Anterior cingulate cortex (tissue), 58 donors: ENCODE results near the gene RHNO1.

Experiments used
- DNase-seq, 58 donors: peaks; one replicate each; lab custom pipeline; 2025; lab: John Stamatoyannopoulos, UW

RHNO1 gene

DNA sequence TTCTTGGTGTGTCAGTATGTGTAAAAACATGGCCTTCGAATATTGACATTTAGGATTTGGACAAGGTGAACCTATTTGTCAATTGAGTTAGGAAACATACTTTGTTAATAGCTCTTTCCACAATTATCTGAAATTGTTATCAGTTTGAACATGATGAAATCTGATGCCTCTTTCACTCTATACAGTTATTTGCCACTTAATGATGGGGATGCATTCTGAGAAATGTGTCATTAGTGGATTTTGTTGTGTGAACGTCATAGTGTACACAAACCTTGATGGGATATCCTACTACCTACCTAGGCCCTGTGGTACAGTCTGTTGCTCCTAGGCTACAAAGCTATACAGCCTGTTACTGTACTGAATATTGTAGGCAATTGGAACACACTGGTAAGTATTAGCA lies 18.5 kb downstream of the RHNO1 start:
- no peak for DNase-seq

DNA sequence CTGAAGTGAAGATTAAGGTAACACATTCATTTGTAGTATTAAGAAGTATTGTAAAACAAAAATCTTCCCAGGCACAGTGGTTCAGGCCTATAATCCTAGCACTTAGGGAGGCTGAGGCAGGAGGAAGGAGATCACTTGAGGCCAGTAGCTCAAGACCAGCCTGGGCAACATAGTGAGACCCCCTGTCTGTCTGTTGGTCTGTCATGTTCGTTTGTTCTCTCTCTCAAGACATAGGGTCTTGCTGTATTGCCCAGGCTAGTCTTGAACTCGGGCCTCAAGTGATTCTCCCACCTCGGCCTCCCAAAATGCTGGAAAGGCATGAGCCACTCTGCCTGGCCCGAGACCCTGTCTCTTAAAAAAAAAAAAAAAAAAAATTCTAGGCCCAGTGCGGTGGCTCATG lies 20.4 kb downstream of the RHNO1 start:
- DNase-seq, result no peak

DNA sequence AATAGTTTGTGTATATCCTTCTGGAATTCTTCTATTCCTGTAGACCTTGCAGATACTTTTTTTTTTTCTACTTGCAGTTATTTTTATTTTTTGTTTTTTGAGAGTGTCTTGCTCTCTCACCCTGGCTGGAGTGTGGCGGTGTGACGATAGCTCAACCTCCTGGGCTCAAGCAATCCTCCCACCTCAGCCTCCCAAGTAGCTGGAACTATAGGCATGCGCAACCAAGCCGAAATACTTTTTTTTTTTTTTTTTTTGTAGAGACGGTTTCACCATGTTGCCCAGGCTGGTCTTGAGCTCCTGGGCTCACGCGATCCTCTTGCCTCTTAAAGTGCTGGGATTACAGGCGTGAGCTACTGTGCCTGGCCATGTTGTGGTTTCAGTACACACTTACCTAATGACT lies 23.6 kb downstream of the RHNO1 start:
- no peak for DNase-seq

DNA sequence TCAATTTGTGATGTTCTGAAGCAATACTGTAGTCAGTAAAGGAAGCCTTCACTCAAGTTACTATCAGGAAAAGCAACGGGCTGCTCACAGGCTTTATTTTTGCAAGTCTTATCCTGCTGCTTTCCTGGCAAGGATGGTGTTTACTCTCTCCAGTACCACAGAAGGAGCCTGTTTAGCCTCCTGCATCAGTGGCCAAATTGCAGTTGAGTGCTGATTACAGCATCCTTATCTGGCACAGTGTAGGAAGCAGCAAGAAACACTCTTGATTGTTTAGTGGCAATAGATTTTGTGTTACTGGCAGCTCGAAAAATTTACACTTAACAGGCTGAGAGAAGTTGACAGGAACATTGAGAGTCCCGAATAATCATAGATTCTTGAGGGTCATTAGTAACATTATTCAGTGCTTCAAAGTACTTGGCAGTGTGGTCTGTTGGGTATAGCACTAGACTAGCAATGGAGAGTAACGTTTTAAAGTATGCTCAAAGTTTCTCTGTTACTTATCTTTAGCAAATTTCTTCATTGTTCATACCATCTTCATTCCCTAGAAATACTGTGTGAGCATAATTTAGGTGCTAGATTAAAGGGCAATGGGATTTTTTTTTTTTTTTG lies 25.4 kb downstream of the RHNO1 start:
- peak in 44 of 58 donors; percentile 4 to 86 (median 30) for DNase-seq

DNA sequence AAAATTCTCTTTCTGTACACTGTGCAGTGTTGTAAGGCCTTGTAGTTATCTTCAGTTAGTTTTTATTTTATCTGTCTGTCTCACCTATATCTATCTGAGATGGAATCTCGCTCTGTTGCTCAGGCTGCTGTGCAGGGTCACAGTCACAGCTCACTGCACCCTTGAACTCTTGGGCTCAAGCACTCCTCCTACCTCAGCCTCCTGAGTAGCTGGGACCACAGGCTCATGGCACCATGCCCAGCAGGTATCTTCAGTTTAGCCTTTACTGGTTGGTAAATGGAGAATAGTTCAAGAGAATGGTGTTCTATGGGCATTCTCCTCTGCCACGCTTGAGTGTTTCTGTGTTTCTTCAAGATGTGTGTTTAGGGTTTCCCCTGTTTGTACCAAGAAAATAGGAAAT lies 27.2 kb downstream of the RHNO1 start:
- DNase-seq, result no peak

DNA sequence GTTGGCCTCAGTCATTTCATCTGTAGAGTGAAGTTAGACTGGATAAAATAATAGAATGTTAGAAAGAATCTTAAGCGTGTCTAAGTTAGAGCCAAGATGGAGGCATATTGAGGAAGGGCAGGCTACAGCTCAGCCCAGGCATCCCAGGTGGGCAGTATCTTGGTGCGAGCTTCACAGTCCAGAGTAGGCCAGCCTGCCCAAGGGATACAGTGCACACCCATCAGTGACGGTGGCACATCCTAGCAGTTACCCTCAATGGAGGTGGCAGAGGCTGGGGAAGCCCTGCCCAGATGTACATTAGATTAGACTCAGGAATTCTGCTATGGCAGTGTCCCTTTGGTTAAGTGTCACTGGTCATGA lies 35.2 kb downstream of the RHNO1 start:
- no peak for DNase-seq

DNA sequence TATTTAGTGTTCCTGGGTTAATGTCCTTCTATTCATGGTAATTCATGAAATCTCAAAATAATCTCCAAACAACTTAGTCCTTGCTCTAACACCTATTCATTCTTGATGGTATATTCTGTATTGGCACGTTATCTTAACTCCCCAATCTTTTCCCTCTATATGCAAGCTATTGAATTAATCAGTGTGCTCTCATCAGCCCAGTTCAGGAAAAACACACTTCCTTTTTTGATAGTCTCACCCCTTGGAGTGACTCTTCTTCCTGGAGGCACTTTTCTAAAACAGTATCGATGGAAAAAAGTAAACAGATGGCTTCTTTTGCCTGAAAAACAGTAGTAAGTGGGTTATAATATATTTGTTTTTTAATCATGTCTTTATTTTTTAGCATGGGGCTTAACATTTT lies 42.2 kb downstream of the RHNO1 start:
- no peak for DNase-seq

DNA sequence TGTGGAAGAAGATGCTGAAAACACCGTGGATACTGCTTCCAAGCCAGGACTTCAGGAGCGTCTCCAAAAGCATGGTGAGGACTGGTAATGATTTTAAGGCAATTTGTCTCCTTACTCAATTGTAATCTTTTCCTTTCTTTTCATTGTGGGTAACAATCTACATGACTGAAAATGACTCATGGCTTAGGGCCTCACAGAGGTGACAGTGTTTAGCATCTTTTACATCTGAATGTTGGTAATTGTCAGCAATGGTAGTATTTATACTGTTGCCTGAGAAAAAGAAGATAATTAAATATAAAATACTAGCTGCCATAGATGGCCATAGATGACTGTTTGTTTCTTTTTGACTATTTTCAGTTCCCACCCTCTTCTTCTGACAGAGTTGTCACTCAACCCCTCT lies 45.3 kb downstream of the RHNO1 start:
- DNase-seq, result no peak

DNA sequence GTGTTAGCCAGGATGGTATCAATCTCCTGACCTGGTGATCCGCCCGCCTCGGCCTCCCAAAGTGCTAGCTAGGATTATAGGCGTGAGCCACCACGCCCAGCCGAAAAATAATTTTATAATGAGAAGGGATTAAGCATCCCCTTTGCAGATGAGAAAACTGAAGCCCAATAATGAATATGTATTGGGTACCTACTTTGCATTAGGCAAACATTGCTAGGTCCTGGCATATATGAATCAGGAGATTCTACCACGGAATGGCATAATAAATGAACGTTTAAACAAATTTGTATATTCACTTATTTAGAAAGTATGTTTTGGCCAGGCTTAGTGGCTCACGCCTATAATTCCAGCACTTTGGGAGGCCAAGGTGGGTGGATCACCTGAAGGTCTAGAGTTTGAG lies 46.0 kb downstream of the RHNO1 start:
- no peak for DNase-seq

DNA sequence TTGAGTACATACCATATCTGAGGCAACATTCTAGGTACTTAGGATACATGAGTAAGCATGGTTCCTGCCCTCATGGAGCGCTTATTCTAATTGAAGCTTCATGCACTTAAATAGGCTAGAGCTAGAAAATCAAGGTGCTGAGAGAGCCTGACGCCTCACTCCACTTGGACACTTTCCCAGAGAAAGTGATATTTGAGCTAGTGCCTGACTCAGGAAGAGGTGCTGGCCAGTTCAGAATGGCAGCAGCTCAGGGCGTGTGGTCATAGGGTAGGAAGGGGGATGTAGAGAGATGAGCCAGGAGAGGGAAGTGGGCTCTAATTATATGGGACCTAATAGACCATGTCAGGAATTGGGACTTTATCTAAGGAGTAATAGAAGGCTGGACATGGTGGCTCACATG lies 47.0 kb downstream of the RHNO1 start:
- DNase-seq, result no peak

DNA sequence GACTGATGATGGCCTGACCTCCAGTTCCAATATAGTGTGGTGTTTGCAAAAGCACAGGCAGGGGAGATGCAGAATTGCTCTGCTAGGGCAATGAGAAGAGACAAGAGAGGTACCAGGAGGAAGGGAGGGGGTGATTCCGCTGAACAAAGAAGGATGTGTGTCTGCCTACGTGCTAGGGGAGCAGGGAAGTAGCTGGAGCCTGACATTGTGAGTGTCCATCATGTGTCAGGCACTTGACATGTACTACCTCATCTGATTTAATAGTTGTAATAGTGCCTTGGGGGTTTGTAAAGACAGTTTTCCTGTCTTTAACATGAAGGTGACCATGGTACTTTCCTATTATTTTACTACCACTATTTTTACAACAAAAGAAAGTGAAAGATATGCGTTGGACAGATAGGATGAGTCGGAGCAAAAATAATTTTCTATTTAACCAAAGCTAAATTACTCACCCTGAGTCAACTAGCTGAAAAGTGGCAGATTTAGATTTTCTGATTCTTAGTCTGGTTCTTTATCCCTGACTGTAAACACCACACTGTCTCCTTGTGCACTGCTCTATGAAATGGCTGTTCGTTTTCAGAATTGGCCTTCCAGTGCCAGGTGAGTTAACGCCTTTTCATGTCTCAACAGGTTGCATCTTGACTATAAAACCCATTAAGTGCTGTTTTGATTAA lies 48.4 kb downstream of the RHNO1 start:
- DNase-seq, result peak in 1 of 58 donors; percentile 18

DNA sequence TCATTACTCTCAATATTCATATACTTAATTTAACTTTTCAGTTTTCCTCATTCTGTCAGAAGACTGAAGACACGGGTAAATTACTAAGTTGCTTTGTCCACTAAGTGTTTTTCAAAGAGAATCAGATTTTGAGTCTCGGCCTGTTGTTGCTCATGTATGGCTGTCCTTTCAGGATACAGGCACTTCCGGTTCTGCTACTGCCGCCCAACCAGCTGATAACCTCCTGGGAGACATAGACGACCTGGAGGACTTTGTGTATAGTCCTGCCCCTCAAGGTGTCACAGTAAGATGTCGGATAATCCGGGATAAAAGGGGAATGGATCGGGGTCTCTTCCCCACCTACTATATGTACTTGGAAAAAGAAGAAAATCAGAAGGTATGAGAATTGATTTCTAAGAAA lies 53.8 kb downstream of the RHNO1 start:
- DNase-seq, result no peak

DNA sequence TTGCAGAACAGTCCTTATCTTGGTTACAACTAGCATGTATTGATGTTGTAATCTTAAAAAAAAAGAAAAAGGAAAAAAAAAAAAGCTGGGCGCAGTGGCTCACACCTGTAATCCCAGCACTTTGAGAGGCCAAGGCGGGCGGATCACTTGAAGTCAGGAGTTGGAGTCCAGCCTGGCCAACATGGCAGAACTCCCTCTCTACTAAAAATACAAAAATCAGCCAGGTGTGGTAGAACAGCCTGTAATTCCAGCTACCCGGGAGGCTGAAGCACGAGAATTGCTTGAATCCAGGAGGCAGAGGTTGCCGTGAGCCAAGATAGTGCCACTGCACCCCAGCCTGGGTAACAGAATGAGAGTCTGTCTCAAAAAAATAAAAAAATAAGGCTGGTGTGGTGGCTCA lies 56.6 kb downstream of the RHNO1 start:
- no peak for DNase-seq

DNA sequence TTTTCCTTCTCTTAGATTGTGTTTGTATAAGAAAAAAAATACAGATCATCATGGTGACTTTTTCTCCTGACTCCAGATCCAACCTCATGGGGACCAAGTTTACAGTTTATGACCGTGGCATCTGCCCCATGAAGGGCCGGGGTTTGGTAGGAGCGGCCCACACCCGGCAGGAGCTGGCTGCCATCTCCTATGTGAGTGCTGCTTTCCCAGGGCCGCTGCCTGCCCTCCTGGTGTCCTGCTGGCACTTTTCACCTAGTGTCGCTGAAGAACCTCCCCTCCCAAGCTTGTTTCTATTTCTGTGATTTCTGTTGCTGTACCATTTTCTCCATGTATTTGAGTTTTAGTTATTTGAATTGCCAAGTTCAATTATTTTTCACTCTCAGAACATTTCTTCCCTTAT lies 57.3 kb downstream of the RHNO1 start:
- no peak for DNase-seq

DNA sequence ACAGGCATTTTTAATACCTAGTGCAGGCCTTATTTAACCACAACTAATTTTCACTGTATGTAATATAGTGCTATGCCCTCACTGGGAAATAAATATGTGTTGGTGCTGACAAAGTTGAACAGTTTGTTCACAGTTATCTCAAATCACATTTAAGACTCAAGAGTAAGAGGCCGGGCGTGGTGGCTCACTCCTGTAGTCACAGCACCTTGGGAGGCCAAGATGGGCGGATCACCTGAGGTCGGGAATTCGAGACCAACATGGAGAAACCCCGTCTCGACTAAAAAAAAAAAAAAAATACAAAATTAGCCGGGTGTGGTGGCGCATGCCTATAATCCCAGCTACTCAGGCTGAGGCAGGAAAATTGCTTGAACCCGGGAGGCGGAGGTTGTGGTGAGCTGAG lies 59.3 kb downstream of the RHNO1 start:
- no peak for DNase-seq

DNA sequence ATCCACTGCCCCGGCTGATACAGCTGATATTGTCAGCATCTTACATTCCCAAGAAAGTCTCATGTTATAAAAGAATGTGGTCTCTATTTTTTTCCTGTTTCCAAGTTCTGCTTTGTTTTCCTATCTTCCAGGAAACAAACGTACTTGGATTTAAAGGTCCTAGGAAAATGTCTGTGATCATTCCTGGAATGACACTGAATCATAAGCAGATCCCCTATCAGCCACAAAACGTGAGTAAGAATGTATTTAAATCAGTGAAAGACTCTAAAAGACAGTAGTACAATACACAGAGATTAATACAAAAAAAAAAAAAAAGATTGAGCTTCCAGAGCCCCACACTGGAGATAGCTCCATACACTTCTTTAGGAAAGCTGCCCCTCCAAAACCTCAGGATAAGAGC lies 60.5 kb downstream of the RHNO1 start:
- no peak for DNase-seq
